ENCODE measurements around the gene PRICKLE2. TPM values are rescaled to one million over a fixed set of nuclear protein-coding genes. Genes with fewer than 3 reads are reported as not detected.

Gene PRICKLE2
- total RNA-seq, 1 experiment from 2014 or later: 5.6 TPM

GRCh38 chr3:64138046-64138445 is 87.2 kb downstream of the PRICKLE2 start (continued):
- no peak for TF ChIP-seq PRDM15 (CRISPR knock-in tag; IDR thresholded peaks at IDR 0.05)
- TF ChIP-seq KAT7 (CRISPR knock-in tag; IDR thresholded peaks at IDR 0.05; ENCODE audit: borderline replicate concordance): no peak
- no peak for TF ChIP-seq ZNF219 (CRISPR knock-in tag; IDR thresholded peaks at IDR 0.05; ENCODE audit: borderline replicate concordance)
- TF ChIP-seq, protein P1, sequence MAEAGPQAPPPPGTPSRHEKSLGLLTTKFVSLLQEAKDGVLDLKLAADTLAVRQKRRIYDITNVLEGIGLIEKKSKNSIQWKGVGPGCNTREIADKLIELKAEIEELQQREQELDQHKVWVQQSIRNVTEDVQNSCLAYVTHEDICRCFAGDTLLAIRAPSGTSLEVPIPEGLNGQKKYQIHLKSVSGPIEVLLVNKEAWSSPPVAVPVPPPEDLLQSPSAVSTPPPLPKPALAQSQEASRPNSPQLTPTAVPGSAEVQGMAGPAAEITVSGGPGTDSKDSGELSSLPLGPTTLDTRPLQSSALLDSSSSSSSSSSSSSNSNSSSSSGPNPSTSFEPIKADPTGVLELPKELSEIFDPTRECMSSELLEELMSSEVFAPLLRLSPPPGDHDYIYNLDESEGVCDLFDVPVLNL (CRISPR knock-in tag; IDR thresholded peaks at IDR 0.05; ENCODE audit: borderline replicate concordance, low read depth): no peak
- no peak for TF ChIP-seq FOXK1 (CRISPR knock-in tag; IDR thresholded peaks at IDR 0.05)
- no peak for TF ChIP-seq ZSCAN18 (CRISPR knock-in tag; IDR thresholded peaks at IDR 0.05)
- no peak for TF ChIP-seq ESRRA (CRISPR knock-in tag; IDR thresholded peaks at IDR 0.05; ENCODE audit: borderline replicate concordance)
- TF ChIP-seq JAZF1 (CRISPR knock-in tag; IDR thresholded peaks at IDR 0.05): no peak
- TF ChIP-seq MYBL2 (CRISPR knock-in tag; IDR thresholded peaks at IDR 0.05): no peak
- TF ChIP-seq, protein P2, sequence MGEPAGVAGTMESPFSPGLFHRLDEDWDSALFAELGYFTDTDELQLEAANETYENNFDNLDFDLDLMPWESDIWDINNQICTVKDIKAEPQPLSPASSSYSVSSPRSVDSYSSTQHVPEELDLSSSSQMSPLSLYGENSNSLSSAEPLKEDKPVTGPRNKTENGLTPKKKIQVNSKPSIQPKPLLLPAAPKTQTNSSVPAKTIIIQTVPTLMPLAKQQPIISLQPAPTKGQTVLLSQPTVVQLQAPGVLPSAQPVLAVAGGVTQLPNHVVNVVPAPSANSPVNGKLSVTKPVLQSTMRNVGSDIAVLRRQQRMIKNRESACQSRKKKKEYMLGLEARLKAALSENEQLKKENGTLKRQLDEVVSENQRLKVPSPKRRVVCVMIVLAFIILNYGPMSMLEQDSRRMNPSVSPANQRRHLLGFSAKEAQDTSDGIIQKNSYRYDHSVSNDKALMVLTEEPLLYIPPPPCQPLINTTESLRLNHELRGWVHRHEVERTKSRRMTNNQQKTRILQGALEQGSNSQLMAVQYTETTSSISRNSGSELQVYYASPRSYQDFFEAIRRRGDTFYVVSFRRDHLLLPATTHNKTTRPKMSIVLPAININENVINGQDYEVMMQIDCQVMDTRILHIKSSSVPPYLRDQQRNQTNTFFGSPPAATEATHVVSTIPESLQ (CRISPR knock-in tag; IDR thresholded peaks at IDR 0.05): no peak
- TF ChIP-seq, protein P3, sequence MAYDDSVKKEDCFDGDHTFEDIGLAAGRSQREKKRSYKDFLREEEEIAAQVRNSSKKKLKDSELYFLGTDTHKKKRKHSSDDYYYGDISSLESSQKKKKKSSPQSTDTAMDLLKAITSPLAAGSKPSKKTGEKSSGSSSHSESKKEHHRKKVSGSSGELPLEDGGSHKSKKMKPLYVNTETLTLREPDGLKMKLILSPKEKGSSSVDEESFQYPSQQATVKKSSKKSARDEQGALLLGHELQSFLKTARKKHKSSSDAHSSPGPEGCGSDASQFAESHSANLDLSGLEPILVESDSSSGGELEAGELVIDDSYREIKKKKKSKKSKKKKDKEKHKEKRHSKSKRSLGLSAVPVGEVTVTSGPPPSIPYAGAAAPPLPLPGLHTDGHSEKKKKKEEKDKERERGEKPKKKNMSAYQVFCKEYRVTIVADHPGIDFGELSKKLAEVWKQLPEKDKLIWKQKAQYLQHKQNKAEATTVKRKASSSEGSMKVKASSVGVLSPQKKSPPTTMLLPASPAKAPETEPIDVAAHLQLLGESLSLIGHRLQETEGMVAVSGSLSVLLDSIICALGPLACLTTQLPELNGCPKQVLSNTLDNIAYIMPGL (CRISPR knock-in tag; IDR thresholded peaks at IDR 0.05): no peak

DNA sequence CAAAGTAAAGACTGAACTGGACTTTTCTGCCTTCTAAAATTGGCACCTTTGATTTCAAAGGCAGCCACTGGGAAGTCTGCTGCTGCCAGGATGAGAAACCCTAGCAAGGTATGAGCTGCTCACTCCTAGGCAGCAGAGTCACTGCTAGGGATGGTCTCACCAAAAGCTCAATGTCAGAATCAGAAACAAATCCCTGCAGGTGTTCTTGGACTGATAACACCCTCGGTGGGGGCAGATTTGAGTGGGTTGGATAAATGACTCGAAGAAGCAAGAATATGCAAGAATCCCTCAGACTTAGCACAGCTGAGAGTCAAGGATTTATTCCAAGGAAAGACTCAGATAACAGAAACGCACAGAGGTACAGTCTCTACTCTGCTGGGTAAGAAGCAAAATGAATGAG is 90.4 kb downstream of the PRICKLE2 start:
- POLR2A ChIA-PET: no interaction called here
- TF ChIP-seq, protein P4, sequence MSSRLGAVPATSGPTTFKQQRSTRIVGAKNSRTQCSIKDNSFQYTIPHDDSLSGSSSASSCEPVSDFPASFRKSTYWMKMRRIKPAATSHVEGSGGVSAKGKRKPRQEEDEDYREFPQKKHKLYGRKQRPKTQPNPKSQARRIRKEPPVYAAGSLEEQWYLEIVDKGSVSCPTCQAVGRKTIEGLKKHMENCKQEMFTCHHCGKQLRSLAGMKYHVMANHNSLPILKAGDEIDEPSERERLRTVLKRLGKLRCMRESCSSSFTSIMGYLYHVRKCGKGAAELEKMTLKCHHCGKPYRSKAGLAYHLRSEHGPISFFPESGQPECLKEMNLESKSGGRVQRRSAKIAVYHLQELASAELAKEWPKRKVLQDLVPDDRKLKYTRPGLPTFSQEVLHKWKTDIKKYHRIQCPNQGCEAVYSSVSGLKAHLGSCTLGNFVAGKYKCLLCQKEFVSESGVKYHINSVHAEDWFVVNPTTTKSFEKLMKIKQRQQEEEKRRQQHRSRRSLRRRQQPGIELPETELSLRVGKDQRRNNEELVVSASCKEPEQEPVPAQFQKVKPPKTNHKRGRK (CRISPR knock-in tag; IDR thresholded peaks at IDR 0.05; ENCODE audit: borderline replicate concordance): no peak
- no peak for TF ChIP-seq MXD4 (CRISPR knock-in tag; IDR thresholded peaks at IDR 0.05; ENCODE audit: borderline replicate concordance)
- no peak for TF ChIP-seq HMGA2 (CRISPR knock-in tag; IDR thresholded peaks at IDR 0.05)
- no peak for TF ChIP-seq IRF2 (CRISPR knock-in tag; IDR thresholded peaks at IDR 0.05; ENCODE audit: borderline replicate concordance, low read depth)
- TF ChIP-seq ZNF138 (CRISPR knock-in tag; conservative IDR thresholded peaks at IDR 0.05): no peak
- no peak for TF ChIP-seq ZNF281 (CRISPR knock-in tag; IDR thresholded peaks at IDR 0.05)
- TF ChIP-seq, protein P5, sequence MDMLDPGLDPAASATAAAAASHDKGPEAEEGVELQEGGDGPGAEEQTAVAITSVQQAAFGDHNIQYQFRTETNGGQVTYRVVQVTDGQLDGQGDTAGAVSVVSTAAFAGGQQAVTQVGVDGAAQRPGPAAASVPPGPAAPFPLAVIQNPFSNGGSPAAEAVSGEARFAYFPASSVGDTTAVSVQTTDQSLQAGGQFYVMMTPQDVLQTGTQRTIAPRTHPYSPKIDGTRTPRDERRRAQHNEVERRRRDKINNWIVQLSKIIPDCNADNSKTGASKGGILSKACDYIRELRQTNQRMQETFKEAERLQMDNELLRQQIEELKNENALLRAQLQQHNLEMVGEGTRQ (CRISPR knock-in tag; IDR thresholded peaks at IDR 0.05): no peak

More for the DNA sequence above, 90.4 kb downstream of the PRICKLE2 start:
- no peaks in the 10 kb centered on the region for H3K9me3 Mint-ChIP-seq
- H3K4me3 Mint-ChIP-seq: no peak overlapping the region
- CTCF ChIA-PET: no interaction called here
- no peak for DNase-seq (ENCODE audit: low spot score)
- 0 out of 2 replicates have a peak, but pooled peaks cover 3% of the 10 kb centered on the region for H3K4me1 Mint-ChIP-seq
- no peak overlapping the region for H3K27ac Mint-ChIP-seq
- no peaks in the 10 kb centered on the region for H3K36me3 Mint-ChIP-seq
- H3K27me3 Mint-ChIP-seq (ENCODE audit: low read depth): no peaks in the 10 kb centered on the region; the same call in 1 of the 2 replicates
- no peak for ATAC-seq
